ENCODE measurements around the gene POU5F1.
"Not testable (repeated sequence)": the region's sequence is repeated elsewhere in the genome, so short reads cannot be mapped to it uniquely, and the experiment has no call there.

Gene POU5F1

DNA sequence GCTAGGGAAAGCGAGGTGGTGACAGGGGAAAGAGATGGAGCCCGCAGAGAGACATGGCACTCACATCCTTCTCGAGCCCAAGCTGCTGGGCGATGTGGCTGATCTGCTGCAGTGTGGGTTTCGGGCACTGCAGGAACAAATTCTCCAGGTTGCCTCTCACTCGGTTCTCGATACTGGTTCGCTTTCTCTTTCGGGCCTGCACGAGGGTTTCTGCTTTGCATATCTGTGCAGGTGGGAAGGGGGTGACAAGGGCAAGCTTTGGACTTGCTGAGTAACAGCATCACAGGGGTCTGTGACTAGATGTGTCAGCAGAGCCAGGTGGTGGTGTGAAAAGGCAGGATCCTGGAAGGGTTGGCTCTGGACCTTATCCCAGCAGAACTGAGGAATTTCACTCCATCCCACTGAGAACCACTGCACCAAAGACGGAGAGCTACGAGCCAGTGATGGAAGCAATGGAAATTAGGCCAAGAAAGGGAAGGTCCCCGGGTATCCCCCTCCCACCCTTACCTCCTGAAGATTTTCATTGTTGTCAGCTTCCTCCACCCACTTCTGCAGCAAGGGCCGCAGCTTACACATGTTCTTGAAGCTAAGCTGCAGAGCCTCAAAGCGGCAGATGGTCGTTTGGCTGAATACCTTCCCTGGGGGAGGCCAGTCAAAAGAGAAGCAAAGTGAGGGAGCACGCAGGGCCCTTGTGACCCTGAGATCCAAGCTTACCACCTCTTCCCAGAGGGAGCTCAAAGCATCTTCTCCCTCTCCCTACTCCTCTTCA lies 5.2 kb downstream of the POU5F1 start:
- DNase-seq = not testable (repeated sequence)

DNA sequence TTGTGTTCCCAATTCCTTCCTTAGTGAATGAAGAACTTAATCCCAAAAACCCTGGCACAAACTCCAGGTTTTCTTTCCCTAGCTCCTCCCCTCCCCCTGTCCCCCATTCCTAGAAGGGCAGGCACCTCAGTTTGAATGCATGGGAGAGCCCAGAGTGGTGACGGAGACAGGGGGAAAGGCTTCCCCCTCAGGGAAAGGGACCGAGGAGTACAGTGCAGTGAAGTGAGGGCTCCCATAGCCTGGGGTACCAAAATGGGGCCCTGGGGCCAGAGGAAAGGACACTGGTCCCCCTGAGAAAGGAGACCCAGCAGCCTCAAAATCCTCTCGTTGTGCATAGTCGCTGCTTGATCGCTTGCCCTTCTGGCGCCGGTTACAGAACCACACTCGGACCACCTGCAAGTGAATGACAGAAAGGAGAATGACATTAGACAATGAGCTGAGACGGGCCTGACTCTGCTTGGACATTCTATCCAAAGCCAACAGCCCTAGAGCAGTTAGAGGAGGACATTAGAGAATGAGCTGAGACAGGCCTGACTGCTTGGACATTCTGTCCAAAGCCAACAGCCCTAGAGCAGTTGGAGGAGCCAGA lies 5.9 kb downstream of the POU5F1 start:
- not testable (repeated sequence) for DNase-seq

DNA sequence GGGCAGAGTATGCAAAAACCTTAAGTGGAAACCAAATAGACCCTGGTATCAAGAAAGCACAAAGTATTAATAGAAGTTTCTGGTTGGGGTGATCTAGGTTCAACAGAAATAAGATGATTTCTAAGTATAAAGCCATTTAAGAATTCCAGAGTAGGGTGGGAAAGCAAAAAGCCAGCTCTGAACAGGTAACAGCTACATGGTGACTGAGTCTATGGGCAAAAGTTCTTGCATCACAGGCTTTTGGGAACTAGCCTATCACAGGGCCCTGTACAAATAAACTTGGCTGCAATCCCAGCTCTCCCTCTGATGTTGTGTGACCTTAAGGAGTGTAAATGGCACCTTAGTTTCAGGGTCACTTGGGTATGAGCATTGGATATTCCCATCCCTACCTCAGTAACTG lies 6.6 kb downstream of the POU5F1 start:
- no peak for DNase-seq

GRCh38 chr6:31162463-31163165 lies 7.9 kb downstream of the POU5F1 start:
- no peak for DNase-seq

DNA sequence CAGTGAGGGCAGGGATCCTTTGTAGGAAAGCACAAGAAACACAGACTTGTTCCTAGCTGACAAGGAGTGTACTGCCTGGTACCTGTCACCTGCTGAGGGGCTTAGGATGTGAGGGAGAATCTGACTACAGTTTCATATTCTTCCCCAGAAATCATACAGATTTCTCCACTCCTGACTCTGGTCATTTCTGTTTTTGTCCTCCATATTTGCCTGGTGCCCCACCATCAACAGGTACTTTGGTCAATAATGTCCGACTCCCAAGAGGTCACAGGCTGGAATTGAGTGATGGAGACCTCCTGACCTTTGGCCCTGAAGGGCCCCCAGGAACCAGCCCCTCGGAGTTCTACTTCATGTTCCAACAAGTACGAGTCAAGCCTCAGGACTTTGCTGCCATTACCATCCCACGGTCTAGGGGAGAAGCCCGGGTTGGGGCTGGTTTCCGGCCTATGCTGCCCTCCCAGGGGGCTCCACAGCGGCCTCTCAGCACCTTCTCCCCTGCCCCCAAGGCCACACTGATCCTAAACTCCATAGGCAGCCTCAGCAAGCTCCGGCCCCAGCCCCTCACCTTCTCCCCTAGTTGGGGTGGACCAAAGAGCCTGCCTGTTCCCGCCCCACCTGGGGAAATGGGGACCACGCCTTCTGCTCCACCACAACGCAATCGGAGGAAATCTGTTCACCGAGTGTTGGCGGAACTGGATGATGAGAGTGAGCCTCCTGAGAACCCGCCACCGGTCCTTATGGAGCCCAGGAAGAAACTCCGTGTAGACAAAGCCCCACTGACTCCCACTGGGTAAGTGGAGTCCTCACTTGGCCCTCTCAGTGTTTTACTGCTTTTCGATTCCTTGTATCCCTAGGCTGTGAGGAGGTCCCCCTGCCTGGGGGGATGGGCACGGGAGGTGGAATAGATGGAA lies 9.0 kb downstream of the POU5F1 start:
- no peak for DNase-seq

GRCh38 chr6:31158863-31159855 lies 11.3 kb downstream of the POU5F1 start:
- peak; percentile 31 for DNase-seq

DNA sequence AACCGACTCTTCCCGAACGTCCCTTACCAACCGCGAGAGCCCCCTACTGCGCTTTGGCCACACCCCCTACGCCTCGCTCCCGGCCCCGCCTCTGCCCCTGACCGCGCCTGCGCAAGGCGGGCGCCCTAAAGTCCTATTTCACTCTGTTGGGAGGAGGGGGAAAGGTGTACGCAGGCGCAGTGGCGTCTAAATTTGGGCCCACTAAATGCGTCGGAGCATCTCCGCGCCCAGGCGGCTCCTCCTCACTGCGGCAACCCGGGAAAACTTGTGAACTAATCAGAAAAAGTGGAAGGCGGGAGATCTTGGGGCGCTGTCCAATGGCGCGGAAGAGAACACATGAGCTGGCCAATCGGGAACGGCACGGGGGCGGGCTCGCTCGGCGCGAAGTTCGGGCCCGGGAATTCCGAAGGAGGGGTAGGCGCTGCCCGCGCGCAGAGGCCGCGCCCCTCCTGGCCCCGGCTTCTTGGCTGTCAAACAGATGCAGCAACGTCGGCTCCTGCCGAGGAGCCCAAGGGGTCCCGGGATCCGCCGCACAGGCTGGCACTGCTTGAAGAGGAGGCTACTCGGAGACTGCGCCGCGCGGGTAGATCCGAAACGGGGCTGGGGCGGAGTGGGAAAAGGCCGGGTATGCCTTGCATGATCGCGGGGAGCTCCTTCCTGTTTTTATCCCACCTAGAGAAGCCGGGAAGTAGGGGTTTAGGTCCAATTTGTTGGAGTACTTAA lies 12.2 kb downstream of the POU5F1 start, which contains the start of gene TCF19:
Gene TCF19 (plus strand): TSS at position 450 of the 723 bp plus-strand sequence. CDS start 881 bp downstream, outside the sequence.
- DNase-seq = peak; percentile 99

DNA sequence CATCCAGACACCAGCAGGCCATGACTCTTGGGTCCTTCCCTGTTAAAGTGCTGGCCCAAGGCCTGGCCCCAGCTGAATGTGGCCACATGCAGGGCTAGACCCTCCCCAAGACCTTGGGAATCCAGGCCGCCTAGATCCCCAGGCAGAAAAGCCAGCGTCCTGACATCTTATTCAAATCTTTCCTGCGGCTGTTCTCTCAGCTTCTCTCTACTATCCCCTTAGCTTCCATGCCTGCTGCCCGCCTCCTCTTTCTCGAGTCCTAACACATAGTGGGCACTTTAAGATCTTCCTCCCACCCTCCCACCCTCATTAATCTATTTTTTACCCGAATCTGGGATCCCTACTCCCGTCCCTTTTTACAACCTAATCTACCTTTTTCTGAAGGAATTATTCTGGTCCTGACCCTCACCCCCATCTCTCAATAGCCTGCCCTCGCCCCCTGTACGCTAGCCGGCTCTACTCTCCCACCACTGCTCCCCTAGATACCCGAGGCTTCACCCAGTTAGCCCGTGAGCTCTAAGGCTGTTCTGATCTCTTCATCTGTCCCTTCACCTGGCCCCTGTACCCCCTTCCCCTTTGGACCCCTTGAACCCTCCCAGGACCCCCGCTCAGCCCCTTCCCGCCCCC lies 12.9 kb downstream of the POU5F1 start, which contains the start of gene CCHCR1:
Gene CCHCR1 (minus strand): TSS at position 290 of the 627 bp plus-strand sequence. CDS start 202 bp downstream, at position 88.
- no peak for DNase-seq

DNA sequence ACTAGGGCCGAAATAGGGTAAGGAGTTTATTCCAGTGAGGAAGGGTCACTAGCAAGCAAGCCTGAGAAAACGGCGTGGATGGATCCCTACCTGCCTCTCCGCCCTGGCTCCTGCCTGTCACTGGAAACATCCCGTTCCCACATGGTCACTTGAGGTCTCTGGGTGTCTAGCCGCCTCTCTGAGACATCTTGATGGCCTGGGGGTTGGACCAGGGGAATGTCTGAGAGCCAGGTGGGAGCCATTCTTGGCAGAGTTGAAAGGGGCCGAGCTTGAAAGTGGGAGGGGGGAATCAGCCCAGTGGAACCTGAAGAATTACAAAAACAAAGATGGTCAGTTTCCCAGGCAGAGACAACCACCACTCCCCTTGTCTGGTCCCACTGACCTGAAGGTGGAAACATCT lies 13.8 kb downstream of the POU5F1 start:
- no peak for DNase-seq

GRCh38 chr6:31154436-31154835 lies 16.0 kb downstream of the POU5F1 start:
- no peak for DNase-seq

DNA sequence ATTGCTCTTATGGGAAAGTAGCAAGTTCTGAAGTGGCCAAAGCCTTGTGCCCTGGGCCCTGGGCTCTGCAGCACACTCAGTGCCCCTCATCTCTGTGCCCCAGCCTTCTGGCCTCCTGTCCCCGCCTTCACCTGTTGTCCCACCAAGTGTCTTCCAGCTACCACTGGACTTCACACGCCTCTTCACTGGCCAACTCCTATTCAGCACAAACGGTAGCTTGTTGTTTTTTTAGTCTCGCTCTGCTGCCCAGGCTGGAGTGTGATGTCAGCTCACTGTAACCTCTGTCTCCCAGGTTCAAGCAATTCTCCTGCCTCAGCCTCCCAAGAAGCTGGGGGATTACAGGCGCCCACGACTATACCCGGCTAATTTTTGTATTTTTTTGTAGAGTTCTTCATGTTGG lies 17.7 kb downstream of the POU5F1 start:
- DNase-seq = no peak

DNA sequence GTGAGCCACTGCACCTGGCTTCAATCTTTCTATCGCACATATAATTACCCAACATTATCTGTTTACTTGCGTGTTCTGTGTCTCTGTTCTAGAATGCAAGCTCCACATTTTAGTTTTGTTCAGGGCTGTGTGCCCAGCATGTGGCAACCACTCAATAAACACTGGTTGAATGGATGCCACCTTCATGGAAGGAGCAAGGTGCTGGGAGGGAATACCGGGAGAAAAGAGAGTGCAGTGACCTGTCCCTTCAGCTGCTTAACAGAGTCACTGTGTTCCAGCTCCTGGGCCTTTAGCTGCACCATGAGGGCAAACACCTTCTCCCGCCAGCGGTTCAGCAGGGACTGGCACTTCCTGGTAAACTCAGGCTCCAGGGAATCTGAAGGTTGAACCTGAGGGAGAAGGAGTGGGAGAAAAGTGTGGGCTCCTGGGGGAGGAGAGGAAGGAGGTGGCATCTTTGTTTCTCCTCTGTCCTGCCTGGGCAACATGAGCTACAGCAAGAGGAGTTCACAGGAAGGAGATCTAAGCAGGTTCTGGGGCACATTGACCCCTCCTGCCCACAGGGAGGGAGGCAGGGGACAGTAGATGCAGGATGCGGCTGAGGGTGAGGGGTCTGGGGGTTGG lies 20.5 kb downstream of the POU5F1 start:
- DNase-seq = no peak

DNA sequence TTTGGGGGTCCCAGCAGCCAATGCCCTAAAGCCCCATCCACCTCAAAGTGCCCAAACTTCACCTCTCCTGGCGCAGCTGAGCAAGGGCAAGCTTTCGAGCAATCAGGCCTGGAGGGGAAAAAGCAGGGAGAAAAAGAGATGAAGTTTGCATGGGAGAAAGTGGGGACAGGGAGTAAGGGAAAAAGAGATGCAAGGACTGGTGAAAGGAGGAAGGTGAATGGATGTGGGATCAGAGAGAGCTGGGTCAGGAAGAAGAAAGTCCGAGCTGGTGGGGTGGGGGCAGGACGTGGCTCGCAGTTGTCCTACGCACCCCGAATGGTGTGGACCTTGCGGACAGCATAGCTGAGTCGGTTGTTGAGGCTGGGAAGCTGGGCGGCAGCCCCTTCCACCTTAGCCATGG lies 25.1 kb downstream of the POU5F1 start:
- DNase-seq = no peak

DNA sequence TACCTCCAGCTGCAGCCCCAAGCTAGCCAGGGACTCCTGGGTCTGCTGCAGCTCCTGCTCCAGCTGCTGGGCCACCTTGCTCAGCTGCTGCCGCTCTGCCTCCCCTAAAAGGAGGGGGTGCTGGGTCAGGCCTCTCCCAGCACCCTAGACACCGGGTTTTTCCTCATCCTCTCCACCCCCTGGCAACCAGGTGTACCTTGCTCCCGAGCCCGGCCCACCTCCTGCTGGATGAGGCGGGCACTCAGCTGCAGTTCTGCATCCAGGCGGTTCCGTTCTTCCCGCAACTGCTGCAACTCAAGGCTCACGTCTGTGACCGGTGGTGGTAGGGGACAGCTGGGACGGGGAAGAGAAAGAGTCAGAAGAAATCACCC lies 25.5 kb downstream of the POU5F1 start:
- DNase-seq = no peak

DNA sequence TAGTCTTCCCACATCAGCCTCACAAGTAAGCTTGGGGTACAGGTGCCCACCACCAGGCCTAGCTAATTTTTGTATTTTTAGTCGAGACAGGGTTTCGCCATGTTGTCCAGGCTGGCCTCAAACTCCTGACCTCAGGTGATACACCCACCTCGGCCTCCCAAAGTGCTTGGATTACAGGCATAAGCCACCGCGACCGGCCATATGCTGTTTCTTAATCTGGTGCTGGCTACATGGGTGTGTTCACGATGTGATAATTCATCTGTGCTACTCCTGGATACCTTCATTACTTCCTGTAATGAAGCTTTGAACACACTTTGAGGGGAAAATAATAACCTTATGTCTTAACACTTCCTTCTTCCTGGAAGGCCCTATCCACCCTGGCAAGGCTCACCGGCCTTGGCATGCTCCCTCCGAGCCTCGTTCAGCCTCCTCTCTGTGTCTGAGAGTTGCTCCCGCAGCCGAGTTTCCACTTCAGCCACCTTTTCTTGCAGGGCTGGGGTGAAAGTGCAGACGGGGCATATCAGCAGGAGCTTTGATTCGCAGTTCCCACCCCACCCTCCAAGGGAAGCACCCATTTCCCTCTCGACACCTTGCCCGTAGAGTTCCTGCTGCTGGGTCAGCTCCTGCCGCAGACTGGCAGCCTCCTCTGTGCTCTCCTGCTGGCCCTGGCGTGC lies 26.0 kb downstream of the POU5F1 start:
- no peak for DNase-seq

DNA sequence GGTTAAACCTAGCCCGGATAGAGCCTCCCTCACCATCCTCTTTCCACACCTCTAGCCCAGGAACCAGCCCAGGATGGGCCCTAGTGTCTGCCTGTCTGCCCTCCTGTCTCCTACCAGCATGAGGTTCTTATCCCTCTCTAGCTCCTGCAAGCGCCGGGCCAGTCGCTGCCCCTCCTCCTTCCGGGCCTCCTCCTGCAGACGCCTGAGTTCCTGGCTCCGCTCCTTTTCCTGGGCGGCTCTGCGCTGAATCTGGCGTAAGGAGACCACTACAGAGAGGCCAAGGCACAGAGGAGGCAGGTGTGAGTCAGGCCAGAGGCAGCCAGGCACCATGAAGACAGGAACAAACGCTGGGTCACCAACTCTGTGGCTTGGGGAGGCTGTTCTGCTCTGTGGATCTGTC lies 27.3 kb downstream of the POU5F1 start:
- no peak for DNase-seq

GRCh38 chr6:31142361-31142761 lies 28.1 kb downstream of the POU5F1 start:
- DNase-seq = no peak

- DNase-seq = no peak
Measured at GRCh38 chr6:31140643-31141042, 29.8 kb downstream of the POU5F1 start.

- DNase-seq = no peak
Measured at GRCh38 chr6:31139599-31139998, 30.9 kb downstream of the POU5F1 start.

All from CD4-positive, alpha-beta T cell treated with Interleukin-17A for 4 hours (primary cell).